HTR-8/SVneo (cell line): ENCODE data around the gene CDC42SE2.
"Not testable (repeated sequence)": the region's sequence is repeated elsewhere in the genome, so short reads cannot be mapped to it uniquely, and the experiment has no call there.

Experiments used
- DNase-seq: peaks from one replicate; pipeline ENCODE4 v3.0.0; 2011; ENCODE audit warnings: low spot score, mixed read lengths; ENCODE audit not compliant: insufficient read length
- FAIRE-seq: peaks from 2 replicates; lab custom pipeline; 2011; peaks lifted over from hg19 to GRCh38; lab: Jason Lieb, UNC

Gene CDC42SE2

DNA sequence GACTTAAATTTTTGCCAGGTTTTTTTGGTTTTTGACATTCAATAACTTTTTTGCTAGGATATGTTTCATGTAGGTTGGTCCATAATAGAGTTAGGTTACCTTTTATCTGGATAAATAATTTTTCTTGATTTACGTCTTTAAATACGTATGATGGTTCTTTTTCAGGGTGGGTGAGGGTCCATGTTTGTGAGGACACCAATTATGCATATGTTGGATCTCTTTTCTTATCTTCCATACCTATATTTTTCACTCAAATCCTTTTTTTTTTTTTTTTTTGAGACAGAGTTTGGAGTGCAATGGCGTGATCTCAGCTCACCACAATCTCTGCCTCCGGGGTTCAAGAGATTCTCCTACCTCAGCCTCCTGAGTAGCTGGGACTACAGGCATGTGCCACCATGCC is 17.3 kb upstream of the CDC42SE2 start:
- FAIRE-seq: no peak
- no peak for DNase-seq

DNA sequence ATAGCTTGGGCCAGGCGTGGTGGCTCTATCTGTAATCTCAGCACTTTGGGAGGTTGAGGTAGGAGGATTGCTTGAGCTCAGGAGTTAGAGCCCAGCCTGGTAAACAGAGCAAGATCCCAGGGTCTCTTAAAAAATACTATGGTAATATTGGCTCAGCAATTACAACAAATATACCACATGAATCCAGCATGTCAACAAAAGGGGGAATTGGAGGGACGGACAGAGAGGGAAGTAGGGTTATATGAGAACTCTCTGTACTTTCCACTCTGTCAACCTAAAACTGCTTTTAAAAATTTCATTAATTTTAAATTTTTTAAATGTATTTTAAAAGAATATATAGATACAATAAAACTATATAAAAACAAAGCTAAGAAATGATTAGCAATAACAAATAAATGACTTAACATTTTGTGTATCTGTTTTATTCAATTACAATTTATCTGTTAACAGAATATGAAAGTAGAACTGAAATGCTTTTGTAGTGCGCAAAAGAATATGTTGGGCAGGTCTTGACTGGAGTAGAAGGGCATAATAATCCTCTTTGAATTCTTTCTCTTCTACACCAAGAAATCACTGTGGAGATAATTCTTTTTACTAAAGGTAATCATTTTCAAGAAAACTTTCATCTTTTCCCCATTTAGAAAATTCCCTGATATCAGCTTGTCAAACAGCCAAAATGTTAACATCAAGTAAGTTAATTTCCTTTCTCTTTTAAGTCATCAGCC is 12.9 kb upstream of the CDC42SE2 start:
- FAIRE-seq (no peak), DNase-seq (no peak)

DNA sequence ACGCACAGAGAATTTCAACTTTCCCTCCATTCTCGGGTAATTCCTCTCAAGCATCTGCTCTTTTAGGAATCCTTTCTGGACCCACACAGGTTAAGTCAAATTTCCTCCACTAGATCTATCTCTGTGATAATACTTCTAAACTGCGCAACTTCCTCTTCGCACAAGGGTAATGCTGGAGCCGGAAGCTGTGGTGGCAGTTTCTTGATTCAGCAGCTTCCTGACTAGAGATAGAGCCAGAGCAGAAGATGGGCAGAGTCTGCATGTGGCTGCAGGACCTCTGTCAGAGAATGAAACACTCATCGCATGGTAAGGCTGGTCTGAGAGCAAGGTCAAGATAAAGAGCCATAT is 11.1 kb upstream of the CDC42SE2 start:
- DNase-seq: no peak
- FAIRE-seq: no peak

DNA sequence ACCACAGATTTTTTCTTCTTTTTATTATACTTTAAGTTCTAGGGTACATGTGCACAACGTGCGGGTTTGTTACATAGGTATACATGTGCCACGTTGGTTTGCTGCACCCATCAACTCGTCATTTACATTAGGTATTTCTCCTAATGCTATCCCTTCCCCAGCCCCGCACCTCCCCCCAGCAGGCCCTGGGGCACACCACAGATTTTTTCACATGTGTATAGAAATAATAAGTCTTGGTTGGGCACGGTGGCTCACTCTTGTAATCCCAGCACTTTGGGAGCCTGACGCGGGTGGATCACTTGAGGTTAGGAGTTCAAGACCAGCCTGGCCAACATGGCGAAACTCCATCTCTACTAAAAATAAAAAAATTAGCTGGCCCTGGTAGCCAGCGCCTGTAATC is 9.8 kb upstream of the CDC42SE2 start:
- DNase-seq, FAIRE-seq: not testable (repeated sequence)

DNA sequence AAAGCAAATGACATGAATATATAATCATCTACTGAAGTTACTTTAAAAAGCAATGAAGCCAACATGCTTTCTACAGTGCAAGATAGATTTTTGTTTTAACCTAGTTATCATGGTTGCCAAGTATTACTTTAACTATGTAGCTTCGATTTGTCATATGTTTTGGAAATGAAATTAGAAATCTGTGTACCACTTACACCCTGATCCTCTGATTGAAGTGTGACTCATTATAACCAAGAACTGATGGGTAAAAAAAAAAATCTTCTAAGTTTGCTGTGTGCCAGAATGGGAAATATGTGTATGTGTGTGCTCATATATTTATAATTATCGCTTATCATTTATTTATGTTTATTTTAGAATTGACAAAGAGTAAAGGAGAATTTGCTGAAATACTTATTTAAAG is 9.1 kb upstream of the CDC42SE2 start:
- FAIRE-seq (no peak), DNase-seq (no peak)

DNA sequence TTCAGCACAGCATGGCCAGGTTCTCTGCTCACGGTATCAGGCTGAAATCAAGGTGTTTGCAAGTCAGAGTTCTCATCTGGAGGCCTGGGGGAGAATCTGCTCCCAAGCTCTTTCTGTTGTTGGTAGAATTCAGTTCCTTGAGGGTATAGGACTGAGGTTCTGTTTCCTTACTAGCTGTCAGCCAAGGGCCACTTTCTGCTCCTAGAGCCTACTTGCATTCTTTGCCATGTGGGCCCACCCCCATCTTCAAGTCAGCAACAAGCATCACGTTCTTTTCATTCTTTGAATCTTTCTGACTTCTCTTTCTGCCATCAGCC is 7.4 kb upstream of the CDC42SE2 start:
- FAIRE-seq (no peak), DNase-seq (no peak)

DNA sequence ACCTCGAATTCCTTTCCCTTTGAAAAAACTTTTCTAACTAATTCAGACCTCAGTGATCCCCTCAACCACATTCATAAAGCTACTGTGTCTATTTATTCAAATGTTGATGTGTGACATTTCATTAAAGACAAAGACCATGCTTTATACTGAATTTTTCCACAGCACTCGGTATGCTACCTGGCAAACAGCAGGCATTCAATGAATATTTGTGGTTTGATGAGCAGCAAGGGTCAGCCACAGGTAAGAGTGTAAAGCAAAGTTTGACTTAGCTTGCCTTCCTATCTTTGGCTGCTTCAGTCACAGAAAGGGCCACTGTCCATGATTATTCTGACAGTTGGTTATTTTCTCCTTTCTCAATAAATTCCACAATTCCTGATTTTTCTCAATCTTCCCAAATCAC is 5.1 kb upstream of the CDC42SE2 start:
- DNase-seq (no peak), FAIRE-seq (no peak)

DNA sequence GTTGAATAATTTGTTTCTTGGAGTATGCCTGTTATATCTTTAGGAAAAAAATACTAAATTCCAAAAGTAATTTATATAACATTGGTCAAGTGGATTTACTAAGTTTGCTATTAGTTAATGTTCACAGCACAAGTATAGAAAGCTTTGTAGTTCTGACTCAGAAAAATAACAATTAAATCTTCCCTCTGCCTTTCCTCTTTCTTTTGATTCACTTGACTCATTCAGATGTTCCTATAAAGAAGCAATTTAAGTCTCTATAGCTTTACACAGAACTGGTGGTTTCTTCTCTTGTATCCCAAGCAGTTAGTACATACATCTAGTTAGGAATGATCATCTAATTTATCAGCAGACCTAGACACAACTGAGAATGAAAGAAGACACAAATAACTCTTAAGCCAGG is 4.5 kb upstream of the CDC42SE2 start:
- FAIRE-seq (no peak), DNase-seq (no peak)

DNA sequence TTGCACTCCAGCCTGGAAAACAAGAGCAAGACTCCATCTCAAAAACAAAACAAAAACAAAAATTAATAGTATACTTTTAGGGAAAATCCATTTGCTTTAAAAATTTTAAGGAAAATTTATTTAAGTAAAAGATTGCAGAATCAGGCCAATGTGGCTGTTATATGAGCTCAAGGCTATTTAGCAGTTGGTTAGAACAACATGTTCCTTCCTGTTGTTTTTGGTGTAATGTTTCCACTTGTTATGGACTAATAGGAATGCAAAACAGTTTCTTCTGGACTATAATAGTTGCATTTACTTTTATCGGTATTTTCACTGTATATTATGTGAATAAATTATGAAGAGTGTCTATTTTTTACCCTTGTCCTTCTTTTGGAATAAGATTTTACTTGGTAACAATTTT is 3.0 kb upstream of the CDC42SE2 start:
- FAIRE-seq (no peak), DNase-seq (no peak)

DNA sequence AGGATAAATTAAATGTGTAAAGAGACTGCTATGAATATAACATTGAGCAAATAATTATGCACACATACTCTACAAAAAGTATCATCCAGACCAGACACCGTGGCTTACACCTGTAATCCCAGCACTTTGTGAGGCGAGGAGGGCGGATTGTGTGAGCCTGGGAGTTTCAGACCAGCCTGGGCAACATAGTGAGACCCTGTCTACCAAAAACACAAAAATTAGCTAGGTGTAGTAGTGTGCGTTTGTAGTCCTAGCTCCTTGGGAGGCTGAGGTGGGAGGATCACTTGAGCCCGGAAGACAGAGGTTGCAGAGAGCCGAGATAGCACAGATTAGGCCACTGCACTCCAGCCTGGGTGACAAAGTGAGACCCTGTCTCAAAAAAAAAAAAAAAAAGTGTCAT is 2.4 kb upstream of the CDC42SE2 start:
- DNase-seq (no peak), FAIRE-seq (no peak)

DNA sequence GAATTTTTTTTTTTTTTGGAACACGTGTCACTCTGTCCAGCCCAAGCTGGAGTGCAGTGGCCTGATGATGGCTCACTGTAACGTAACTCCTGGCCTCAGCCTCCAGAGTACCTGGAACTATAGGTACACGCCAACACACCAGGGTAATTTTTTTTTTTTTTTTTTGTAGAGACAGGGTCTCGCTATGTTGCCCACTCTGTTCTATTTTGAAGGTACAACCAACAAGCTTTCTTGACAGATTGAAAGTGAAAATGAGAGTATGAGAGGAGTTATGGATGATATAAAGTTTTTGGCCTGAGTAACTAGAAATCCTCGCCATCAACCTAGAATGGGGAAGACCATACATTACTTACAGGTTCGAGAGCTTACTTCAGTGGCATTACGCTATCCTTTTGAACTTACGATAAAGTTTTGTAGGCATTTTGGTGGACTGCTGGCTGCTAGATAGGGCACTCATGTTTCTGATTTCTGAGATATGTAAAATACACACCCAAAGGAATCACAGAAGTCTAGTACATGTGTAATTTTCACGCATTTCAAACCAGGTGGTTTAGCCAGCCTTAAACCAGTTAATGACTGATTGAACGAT is 806 bp upstream of the CDC42SE2 start:
- FAIRE-seq (no peak), DNase-seq (no peak)

DNA sequence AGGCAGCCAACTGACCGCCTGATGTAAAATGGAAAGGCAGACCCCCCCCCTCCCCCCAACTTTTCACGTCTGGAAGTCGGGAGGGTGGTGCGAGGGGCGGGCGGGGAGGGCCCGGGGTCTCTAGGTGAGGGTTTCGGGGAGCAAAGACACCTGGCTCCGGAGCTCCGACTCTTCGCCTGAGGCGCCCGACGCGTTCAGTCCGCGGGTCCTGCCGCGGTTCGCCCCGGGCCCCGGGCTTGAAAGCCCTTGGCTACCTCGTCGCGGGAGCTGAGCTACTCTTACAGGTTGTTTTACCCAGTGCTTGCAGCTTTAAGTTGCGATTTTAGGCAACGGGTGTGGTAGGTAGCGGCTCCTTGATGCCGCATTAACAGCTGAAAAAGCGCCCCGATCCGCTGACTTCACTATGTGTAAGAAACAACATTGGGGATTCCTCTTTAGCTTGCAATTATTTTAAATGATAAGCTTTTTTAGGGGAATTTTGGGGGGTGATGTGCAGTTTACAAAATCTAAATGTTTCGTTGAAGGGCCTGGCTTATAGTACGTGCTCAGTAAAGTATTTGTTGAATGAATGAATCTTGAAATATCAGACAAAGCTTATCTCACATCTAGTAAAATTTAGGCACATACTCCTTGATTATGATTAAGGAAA is 722 bp downstream of the CDC42SE2 start:
- peak; percentile 13 for DNase-seq
- FAIRE-seq: no peak

DNA sequence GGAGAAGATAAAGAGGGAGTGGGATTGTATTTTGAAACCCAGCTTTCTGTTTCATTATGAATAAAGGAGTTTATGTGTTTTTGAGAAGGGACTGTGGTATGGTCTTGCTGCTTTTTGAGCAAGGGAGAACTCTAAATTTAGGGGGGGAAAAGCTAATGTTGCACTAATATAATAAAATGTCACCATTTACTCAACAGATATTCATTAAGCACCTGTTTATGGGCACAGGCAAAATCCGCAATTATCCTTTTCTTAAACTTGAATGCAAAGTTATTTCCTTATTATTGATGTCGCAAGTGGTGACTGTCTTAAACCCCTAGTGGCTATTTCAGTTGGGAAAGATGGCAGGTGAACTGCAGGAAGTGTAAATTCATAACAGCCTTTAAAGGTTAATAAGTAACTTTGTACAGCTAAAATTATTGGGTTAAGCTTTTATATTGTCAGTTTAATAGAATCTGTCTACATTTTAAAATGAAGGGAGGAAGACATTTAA is 1.5 kb downstream of the CDC42SE2 start:
- DNase-seq (peak; percentile 19), FAIRE-seq (no peak)

DNA sequence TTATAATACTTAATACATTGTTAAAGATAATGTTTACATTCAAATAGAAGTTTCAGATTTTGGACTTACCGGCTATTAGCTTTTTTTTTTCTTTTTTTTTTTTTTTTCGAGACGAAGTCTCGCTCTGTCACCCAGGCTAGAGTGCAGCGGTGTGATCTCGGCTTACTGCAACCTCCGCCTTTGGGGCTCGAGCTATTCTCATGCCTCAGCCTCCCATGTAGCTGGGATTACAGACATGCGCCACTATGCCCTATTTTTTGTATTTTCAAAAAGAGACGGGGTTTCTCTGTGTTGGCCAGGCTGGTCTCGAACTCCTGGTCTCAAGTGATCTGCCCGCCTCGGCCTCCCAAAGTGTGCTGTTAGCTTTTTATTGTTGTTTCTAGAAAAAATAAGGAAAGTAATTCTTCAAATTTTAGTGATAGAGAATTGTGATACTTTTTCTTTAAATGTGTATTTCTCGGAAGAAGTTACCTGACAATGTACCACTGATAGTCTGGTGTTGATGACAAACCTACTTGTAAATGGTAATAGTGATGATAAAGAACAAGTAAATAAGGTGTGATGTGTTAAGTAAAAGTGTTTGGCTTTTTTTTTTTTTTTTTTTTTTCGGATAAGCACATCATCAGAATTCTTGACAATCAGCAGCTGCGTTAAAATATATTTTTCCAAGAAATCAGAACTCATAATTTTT is 2.7 kb downstream of the CDC42SE2 start:
- FAIRE-seq: no peak
- no peak for DNase-seq

DNA sequence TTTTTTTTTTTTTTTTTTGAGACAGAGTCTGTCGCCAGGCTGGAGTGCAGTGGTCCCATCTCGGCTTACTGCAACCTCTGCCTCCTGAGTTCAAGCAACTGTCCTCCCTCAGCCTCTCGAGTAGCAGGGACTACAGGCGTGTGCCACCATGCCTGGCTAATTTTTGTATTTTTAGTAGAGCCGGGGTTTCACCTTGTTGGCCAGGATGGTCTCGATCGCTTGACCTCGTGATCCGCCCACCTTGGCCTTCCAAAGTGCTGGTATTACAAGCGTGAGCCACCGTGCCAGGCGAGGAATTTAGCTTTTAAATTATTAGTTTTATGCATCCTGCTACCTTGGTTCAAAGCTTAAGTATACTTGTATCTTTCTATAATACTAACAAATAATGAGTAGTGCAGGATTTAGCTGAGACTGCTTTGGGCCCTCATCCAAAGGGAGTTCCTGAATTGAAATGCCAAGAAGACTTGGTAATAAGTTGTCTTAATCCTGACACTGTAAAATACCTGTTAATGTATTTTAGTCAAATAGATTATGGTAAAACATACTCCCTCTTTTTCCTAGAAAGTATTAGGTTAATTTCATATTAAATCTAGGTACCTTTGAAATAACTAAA is 5.0 kb downstream of the CDC42SE2 start:
- no peak for DNase-seq

DNA sequence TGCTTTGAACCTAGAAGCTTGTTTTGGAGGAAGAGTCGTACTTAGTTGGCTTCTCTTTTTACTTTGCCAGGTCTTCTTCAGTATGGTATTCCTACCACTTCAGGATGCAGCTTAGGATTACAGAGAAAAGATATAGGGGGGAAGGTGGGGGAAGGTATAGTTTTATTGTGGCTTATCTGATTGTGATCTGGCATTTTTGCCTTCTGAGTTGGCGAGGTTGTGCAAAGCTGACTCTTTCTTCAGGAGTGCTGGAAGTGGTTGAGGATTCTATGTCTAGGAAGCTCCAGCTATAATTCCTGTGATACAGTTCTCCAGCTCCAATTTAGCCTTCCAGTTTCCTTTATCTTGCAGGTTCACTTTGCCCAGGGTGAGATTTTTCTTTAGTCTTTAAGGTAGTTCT is 7.0 kb downstream of the CDC42SE2 start:
- DNase-seq (peak; percentile 30), FAIRE-seq (no peak)

More for the DNA sequence above, 5.0 kb downstream of the CDC42SE2 start:
- FAIRE-seq: no peak

DNA sequence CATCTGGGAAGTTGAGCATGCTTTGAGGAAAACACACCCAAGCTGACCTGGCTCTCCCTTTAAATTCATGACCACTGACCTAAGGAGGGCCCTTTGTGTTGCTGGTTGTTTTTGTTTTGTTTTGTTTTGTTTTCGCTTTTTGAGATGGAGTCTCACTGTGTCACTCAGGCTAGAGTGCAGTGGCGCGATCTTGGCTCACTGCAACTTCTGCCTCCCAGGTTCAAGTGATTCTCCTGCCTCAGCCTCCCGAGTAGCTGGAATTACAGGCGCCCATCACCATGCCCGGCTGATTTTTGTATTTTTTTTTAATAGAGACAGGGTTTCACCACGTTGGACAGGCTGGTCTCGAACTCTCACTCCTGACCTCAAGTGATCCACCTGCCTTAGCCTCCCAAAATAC is 8.0 kb downstream of the CDC42SE2 start:
- FAIRE-seq, DNase-seq: not testable (repeated sequence)

DNA sequence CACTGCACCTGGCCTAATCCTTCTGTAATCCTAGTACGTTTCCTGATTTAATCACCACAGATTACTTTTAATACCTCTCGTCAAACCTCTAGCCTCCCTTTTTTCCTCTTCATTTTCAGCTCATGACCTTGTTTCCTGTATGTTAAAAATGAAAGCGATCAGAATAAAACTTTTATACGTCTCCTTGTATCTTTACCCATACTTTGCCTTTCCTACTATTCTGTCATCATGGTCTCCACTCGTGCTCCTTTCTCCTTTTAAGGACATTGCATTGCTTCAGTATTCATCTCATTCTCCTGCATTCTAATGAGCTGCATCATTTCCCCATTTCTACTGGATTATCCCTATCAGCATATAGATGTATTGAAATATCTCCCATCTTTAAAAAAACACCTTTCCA is 8.5 kb downstream of the CDC42SE2 start:
- FAIRE-seq (no peak), DNase-seq (no peak)

DNA sequence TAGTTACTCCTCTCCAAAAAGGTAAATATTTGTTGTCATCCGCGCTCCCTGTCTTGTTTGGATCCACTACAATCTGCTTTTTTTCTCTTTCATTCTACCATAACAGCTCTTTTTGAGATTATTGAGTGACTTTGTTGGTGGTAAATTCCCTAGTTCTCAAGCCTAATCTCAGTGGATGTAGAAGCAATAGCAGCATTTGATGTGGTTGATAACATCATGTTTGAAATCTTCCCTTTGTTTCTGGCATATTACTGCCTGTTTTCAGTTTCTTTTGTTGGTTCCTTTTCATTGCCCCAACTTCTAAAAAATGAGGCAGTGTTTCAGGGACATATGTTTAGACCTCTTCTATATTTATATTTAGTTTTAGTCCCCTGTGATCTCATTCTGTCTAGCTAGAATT is 8.9 kb downstream of the CDC42SE2 start:
- no peak for DNase-seq
- FAIRE-seq: no peak

DNA sequence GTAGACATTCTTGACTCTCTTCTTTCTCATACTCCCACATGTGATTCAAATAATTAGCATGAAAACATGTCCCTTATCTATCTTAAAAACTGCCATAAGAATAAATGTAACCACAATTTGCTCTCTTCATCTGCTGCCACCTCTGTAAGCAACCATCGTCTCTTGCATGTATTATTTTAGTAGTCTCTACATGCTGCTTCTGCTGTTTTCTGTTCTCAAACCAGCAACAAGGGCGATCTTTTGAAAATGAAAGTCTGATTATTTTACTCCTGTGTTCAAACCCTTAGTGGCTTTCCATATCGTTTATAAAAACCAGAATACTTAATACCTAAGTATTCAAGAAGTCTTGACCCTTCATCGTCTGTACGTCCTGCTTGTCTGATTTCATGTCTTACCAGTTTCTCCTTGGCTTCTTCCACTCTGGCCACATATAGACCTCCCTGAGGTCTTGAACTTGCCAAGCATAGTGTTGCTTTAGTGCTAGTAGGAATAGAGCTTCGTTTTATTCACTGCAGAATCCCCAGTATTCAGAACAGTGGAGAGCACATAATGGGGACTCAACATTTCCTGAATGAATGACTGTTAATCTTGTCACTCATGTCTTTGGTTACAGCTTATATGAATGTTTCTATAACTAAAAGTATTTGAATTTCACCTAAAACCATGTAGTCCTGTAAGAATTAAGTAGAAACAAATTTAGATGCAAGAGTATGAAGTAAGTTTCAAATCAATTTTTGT is 10.6 kb downstream of the CDC42SE2 start:
- FAIRE-seq (no peak), DNase-seq (no peak)
